HG03135 (cell line): ENCODE measurements around the gene TMEM178A.

Source experiments
- ATAC-seq: cut with Tn5 transposase; IDR thresholded peaks from one replicate; pipeline ENCODE4 v1.9.1; 2021; ENCODE audit warnings: mild to moderate bottlenecking, moderate library complexity; ENCODE audit not compliant: unreplicated experiment

Gene TMEM178A

GRCh38 chr2:39736640-39737039 is 70.9 kb downstream of the TMEM178A start:
- ATAC-seq, result no peak

GRCh38 chr2:39737661-39738060 is 71.9 kb downstream of the TMEM178A start:
- ATAC-seq, result no peak

- no peak for ATAC-seq
Observed at GRCh38 chr2:39738936-39739335, 73.2 kb downstream of the TMEM178A start.

- ATAC-seq, result no peak
Observed at GRCh38 chr2:39739386-39739785, 73.7 kb downstream of the TMEM178A start.

GRCh38 chr2:39741871-39742270 is 76.2 kb downstream of the TMEM178A start:
- ATAC-seq, result no peak

- ATAC-seq, result no peak
Observed at GRCh38 chr2:39743269-39743776, 77.6 kb downstream of the TMEM178A start.

GRCh38 chr2:39755466-39755865 is 89.7 kb downstream of the TMEM178A start:
- ATAC-seq, result no peak

- ATAC-seq, result no peak
Observed at GRCh38 chr2:39757156-39757555, 91.4 kb downstream of the TMEM178A start.

- ATAC-seq, result no peak
Observed at GRCh38 chr2:39762448-39762847, 96.7 kb downstream of the TMEM178A start.
